Mesothelial cell of epicardium (in vitro differentiated cells): ENCODE results near the gene GRIA3. TPM values are rescaled to one million over a fixed set of nuclear protein-coding genes. Genes with fewer than 3 reads are reported as not detected.

Experiments used
- DNase-seq, 2 experiments: peaks; one replicate each; pipeline ENCODE4 v3.0.0; 2021; ENCODE audit warnings: low spot score in 2 of 2; ENCODE audit not compliant: unreplicated experiment in 2 of 2
- H3K27ac Mint-ChIP-seq: 2 replicates; pipeline ENCODE4 v1.8.0; 2021; ENCODE audit warnings: mixed read lengths
- H3K27me3 Mint-ChIP-seq: 2 replicates; pipeline ENCODE4 v1.8.0; 2021; ENCODE audit warnings: low read depth, mixed read lengths
- H3K36me3 Mint-ChIP-seq: 2 replicates; pipeline ENCODE4 v1.8.0; 2021; ENCODE audit warnings: mixed read lengths
- H3K4me1 Mint-ChIP-seq: 2 replicates; pipeline ENCODE4 v1.8.0; 2021; ENCODE audit warnings: mixed read lengths
- H3K4me3 Mint-ChIP-seq: 2 replicates; pipeline ENCODE4 v1.8.0; 2021; ENCODE audit warnings: mild to moderate bottlenecking, moderate library complexity, mixed read lengths
- H3K9me3 Mint-ChIP-seq: 2 replicates; pipeline ENCODE4 v1.8.0; 2021; ENCODE audit warnings: mixed read lengths
- CTCF ChIP-seq: fragments of 200-600 bp; sonication (generic); IDR thresholded peaks from one replicate; pipeline ENCODE4 v1.5.0; 2021; ENCODE audit warnings: antibody characterized with exemption; ENCODE audit not compliant: unreplicated experiment
- total RNA-seq: library from RNA; stranded (reverse); gene quantifications from 3 replicates; pipeline ENCODE4 v1.2.1, GENCODE V29; 2021

Gene GRIA3
- total RNA-seq, 1 donor from 2014 or later, result 1.9 TPM

- Mint-ChIP-seq H3K36me3 (no peaks in the 10 kb centered on the region), H3K4me1 (no peaks in the 10 kb centered on the region), H3K9me3 (peaks cover 35% of the 10 kb centered on the region), H3K27ac (no peak overlapping the region), H3K27me3 (no peaks in the 10 kb centered on the region), H3K4me3 (no peak overlapping the region)
- no peak for DNase-seq
- TF ChIP-seq CTCF, result no peak
Measured at GRCh38 chrX:123313486-123313885, 129.4 kb downstream of the GRIA3 start.

GRCh38 chrX:123320622-123321021 is 136.5 kb downstream of the GRIA3 start:
- Mint-ChIP-seq H3K9me3 (peaks cover 40% of the 10 kb centered on the region), H3K4me1 (no peaks in the 10 kb centered on the region), H3K36me3 (no peaks in the 10 kb centered on the region), H3K27ac (no peak overlapping the region), H3K27me3 (no peaks in the 10 kb centered on the region), H3K4me3 (no peak overlapping the region)
- no peak for TF ChIP-seq CTCF
- DNase-seq, result no peak

DNA sequence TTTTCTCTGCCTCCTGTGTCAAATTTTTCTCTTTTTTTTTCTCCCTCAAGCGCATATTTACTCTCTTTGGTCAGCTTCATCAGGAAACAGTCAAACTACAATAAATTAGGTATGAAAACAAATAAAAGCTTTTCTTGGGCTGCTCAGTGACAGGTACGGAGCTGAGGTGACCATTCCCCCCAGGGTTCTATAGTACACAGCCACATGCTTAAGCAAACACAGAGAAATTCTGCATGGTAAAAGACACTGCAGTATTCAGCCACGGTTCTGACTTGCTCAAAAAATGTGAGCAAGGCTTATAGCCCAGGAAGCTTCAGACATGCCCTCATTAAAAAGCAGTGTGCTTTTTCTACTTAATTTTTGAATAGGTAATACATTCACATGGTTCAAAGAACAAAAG is 138.5 kb downstream of the GRIA3 start:
- no peak overlapping the region for H3K4me3 Mint-ChIP-seq
- no peaks in the 10 kb centered on the region for H3K36me3 Mint-ChIP-seq
- H3K27ac Mint-ChIP-seq, result no peak overlapping the region
- peaks cover 3% of the 10 kb centered on the region for H3K27me3 Mint-ChIP-seq
- H3K9me3 Mint-ChIP-seq, result peaks cover 30% of the 10 kb centered on the region
- no peaks in the 10 kb centered on the region for H3K4me1 Mint-ChIP-seq
- no peak for DNase-seq
- no peak for TF ChIP-seq CTCF

DNA sequence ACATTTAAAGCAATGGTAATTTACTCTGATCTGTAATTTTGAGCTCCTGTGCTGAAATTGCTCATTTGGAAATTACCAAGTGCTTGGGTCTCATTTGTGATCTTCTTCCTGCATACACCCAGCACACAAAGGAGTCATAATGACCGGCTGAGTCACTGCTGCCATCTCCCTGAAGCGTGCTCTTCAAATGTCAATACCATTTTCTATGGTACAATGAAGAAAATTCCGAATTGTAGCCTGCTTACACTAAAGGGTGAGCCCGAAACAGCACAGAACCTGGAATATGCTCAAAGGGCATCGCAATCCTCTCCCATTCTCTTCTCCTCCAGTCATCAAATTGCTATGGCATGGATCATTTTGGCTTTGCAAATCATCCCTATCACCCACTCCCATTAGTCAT is 140.5 kb downstream of the GRIA3 start:
- H3K36me3 Mint-ChIP-seq, result no peaks in the 10 kb centered on the region
- H3K27ac Mint-ChIP-seq, result no peak overlapping the region
- peaks cover 3% of the 10 kb centered on the region for H3K27me3 Mint-ChIP-seq

DNA sequence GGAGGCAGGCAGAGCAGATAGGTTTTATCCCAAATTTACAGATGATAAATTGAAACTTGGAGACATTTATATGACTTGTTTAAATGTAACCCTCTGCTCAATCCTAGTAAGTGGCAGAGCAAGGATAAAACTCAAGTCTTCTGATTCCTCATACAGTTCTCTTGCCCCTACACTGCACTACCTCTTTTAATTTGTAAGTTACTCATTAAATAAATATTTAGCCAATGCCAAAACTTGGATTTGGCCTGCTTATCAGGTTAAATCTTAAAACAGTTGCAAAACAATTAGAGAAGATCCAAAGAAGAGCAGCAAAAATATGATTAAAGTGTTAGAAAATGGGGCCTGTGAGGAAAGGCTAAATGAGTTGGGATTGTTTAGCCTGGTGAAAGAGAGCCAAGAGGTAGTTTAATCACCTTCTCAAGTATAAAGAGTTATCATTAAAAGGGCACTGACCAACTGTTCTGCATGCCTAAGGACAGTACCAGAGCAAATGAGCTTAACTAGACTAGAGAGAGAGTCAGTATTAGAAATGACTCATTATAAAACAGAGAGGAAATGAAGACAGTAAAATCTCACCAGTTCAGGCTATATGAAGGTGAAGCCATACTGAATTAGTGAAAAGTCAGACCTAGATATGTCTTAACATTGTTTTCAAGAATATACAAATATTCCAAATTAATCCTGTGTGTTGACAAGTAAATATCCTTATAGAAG is 146.3 kb downstream of the GRIA3 start:
- Mint-ChIP-seq H3K4me3 (no peak overlapping the region), H3K36me3 (no peaks in the 10 kb centered on the region), H3K27me3 (peaks cover 3% of the 10 kb centered on the region), H3K4me1 (no peaks in the 10 kb centered on the region), H3K27ac (no peak overlapping the region), H3K9me3 (peaks cover 3% of the 10 kb centered on the region)
- no peak for DNase-seq
- TF ChIP-seq CTCF, result no peak

More for the DNA sequence above, 140.5 kb downstream of the GRIA3 start:
- no peak overlapping the region for H3K4me3 Mint-ChIP-seq
- H3K4me1 Mint-ChIP-seq, result no peaks in the 10 kb centered on the region
- TF ChIP-seq CTCF, result no peak
- H3K9me3 Mint-ChIP-seq, result peaks cover 27% of the 10 kb centered on the region
- DNase-seq, result no peak
